SK-N-SH (cell line): ENCODE results near the gene ZCCHC3.

ENCODE experiments used
- FOSL2 ChIP-seq: IDR thresholded peaks from 2 replicates; pipeline ENCODE4 v1.4.0; 2012; ENCODE audit warnings: low read depth, mild to moderate bottlenecking, moderate library complexity, borderline replicate concordance
- MXI1 ChIP-seq: IDR thresholded peaks from 2 replicates; pipeline ENCODE4 v1.6.1; 2012; ENCODE audit warnings: mild to moderate bottlenecking, low read depth, low read length, improper control_type of control experiment
- NFIC ChIP-seq: IDR thresholded peaks from 2 replicates; pipeline ENCODE4 v1.4.0; 2012; ENCODE audit warnings: borderline replicate concordance
- RAD21 ChIP-seq: IDR thresholded peaks from 2 replicates; pipeline ENCODE4 v1.6.1; 2012; ENCODE audit warnings: mild to moderate bottlenecking, low read length
- RFX5 ChIP-seq: IDR thresholded peaks from 2 replicates; pipeline ENCODE4 v1.6.1; 2012; ENCODE audit warnings: mild to moderate bottlenecking, improper control_type of control experiment, low read length
- SIN3A ChIP-seq: IDR thresholded peaks from 2 replicates; pipeline ENCODE4 v1.6.1; 2012; ENCODE audit warnings: low read depth, mild to moderate bottlenecking, low read length, moderate library complexity, borderline replicate concordance
- TF ChIP-seq, protein P1 (sequence below): fragments of 200-600 bp; sonication (generic); IDR thresholded peaks from 2 replicates; pipeline ENCODE4 v1.6.1; 2017; ENCODE audit warnings: antibody characterized with exemption, mild to moderate bottlenecking, moderate library complexity

DNA sequence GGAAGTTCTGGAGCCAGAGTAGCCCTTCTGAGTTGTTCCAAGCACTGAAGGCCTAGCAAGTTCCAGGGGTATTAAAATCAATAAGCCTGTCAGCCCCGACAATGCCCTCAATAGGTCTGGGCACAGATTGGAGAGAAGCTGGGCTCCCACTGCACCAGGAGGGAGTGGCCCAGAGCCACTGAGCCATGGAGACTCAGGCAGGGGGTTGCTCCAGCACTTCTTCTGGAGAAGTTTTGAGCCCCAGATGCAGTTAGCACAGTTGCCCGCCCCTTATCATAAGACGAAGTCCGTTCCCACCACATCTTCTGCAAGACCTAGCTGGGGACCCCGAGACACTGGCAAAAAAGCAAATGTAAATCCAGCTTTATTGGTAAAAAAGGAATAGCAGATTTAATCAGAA is 26.9 kb upstream of the ZCCHC3 start:
- TF ChIP-seq FOSL2 = no peak
- TF ChIP-seq SIN3A = no peak
- no peak for TF ChIP-seq NFIC
- no peak for TF ChIP-seq RAD21
- TF ChIP-seq RFX5 = no peak
- TF ChIP-seq, protein P1, sequence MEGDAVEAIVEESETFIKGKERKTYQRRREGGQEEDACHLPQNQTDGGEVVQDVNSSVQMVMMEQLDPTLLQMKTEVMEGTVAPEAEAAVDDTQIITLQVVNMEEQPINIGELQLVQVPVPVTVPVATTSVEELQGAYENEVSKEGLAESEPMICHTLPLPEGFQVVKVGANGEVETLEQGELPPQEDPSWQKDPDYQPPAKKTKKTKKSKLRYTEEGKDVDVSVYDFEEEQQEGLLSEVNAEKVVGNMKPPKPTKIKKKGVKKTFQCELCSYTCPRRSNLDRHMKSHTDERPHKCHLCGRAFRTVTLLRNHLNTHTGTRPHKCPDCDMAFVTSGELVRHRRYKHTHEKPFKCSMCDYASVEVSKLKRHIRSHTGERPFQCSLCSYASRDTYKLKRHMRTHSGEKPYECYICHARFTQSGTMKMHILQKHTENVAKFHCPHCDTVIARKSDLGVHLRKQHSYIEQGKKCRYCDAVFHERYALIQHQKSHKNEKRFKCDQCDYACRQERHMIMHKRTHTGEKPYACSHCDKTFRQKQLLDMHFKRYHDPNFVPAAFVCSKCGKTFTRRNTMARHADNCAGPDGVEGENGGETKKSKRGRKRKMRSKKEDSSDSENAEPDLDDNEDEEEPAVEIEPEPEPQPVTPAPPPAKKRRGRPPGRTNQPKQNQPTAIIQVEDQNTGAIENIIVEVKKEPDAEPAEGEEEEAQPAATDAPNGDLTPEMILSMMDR = no peak
- no peak for TF ChIP-seq MXI1
